ENCODE measurements around the gene PASK.

Gene PASK

GRCh38 chr2:241163601-241164118 lies 14.4 kb upstream of the PASK start:
- Mint-ChIP-seq H3K4me3 (no peak overlapping the region), H3K27me3 (no peaks in the 10 kb centered on the region), H3K9me3 (no peaks in the 10 kb centered on the region), H3K4me1 (ENCODE audit: low read depth in 2 of 2) (no peaks in the 10 kb centered on the region), H3K27ac (no peak overlapping the region), H3K36me3 (ENCODE audit: insufficient read depth) (peaks cover 62% of the 10 kb centered on the region)
- ATAC-seq (replicated peaks) (no peak), DNase-seq (no peak)

DNA sequence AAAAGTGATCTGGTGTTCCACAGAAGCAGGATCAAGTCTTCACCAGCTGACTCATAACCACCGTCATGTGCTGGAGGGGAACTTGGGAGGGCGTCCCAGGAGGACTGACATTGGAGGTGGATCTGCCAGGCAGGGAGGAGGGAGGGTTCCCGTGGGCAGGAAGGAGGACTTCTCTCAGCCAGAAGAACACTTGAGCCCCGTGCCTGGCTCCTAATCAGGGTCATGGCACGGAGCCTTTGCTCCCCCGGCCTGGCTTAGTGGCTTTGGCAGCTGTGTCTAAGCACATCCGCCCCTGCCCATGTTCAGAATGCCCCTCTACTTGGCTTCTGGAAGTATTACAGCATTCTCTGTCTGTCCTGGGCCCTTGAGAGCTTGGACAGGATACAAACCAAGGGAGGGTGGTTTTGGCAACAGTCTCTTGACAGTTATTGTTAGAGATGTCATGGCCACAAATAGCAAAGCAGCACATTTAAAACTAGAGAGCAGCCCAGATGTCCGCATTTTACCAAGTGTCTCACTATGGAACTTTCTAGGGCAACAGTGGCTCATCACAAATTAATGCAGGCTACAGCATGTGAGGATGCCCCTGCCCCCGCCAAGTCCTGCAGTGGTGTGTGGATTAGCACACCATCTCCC lies 12.5 kb upstream of the PASK start:
- Mint-ChIP-seq H3K4me1 (ENCODE audit: low read depth in 2 of 2) (peaks cover 2 to 6% of the 10 kb centered on the region in 2 donors), H3K36me3 (ENCODE audit: insufficient read depth) (peaks cover 51% of the 10 kb centered on the region), H3K27ac (peak overlapping the region in 1 of 2 donors; percentile 35), H3K4me3 (no peak overlapping the region), H3K9me3 (no peaks in the 10 kb centered on the region), H3K27me3 (no peaks in the 10 kb centered on the region)
- ATAC-seq (replicated peaks) (no peak), DNase-seq (no peak)

GRCh38 chr2:241160318-241160717 lies 11.0 kb upstream of the PASK start:
- Mint-ChIP-seq H3K4me1 (ENCODE audit: low read depth in 2 of 2) (peaks cover 2 to 8% of the 10 kb centered on the region in 2 donors), H3K4me3 (no peak overlapping the region), H3K36me3 (ENCODE audit: insufficient read depth) (peaks cover 37% of the 10 kb centered on the region), H3K27me3 (no peaks in the 10 kb centered on the region), H3K27ac (no peak overlapping the region), H3K9me3 (no peaks in the 10 kb centered on the region)
- no peak for ATAC-seq (replicated peaks)
- DNase-seq = no peak

GRCh38 chr2:241159116-241159515 lies 9.8 kb upstream of the PASK start:
- H3K27me3 Mint-ChIP-seq = no peaks in the 10 kb centered on the region
- no peak for DNase-seq
- peaks cover 2 to 8% of the 10 kb centered on the region in 2 donors for H3K4me1 Mint-ChIP-seq (ENCODE audit: low read depth in 2 of 2)
- H3K27ac Mint-ChIP-seq = no peak overlapping the region
- H3K9me3 Mint-ChIP-seq = no peaks in the 10 kb centered on the region
- no peak for ATAC-seq (replicated peaks)
- no peak overlapping the region for H3K4me3 Mint-ChIP-seq
- peaks cover 40% of the 10 kb centered on the region for H3K36me3 Mint-ChIP-seq (ENCODE audit: insufficient read depth)

- no peak for DNase-seq
- no peaks in the 10 kb centered on the region for H3K27me3 Mint-ChIP-seq
Measured at GRCh38 chr2:241158546-241158900, 9.3 kb upstream of the PASK start.

DNA sequence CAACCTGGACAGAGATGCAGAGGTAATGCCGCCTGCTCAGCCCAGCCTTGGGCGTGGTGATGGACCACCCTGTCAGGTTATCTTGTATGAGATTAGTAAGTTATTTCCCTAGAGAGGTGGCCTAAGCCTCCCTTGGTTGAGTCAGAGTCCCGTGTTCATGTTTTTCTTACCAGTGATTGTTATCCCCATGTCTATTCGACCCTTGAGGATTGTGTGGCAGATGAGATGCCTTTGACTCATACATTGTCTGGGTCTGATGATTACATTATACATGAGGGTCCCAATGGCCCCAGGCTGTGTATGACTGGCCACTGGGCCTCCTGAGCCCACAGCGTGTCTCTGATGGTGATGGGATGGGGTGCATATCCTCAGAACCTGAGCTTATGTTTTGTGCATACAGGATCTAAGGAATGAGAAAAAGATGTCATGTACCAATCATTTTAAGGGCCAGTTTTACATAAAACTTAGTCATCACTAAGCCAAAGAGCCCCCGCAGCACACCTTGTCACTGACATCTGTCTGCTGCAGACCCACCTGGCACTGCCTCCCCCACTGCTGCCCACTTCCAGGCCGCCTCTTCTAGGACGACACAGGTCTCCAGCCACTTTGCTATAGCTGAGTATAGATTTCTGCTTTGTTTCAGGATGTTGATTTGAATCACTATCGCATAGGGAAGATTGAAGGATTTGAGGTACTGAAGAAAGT lies 8.7 kb upstream of the PASK start:
- DNase-seq (no peak), ATAC-seq (replicated peaks) (no peak)
- H3K27ac Mint-ChIP-seq = no peak overlapping the region
- no peak overlapping the region for H3K4me3 Mint-ChIP-seq
- H3K9me3 Mint-ChIP-seq = no peaks in the 10 kb centered on the region
- H3K36me3 Mint-ChIP-seq (ENCODE audit: insufficient read depth) = peaks cover 32% of the 10 kb centered on the region
- no peaks in the 10 kb centered on the region for H3K27me3 Mint-ChIP-seq
- H3K4me1 Mint-ChIP-seq (ENCODE audit: low read depth in 2 of 2) = peaks cover 2 to 14% of the 10 kb centered on the region in 2 donors

More at GRCh38 chr2:241158546-241158900, 9.3 kb upstream of the PASK start:
- Mint-ChIP-seq H3K4me1 (ENCODE audit: low read depth in 2 of 2) (peaks cover 2 to 10% of the 10 kb centered on the region in 2 donors), H3K9me3 (no peaks in the 10 kb centered on the region), H3K36me3 (ENCODE audit: insufficient read depth) (peaks cover 38% of the 10 kb centered on the region), H3K4me3 (no peak overlapping the region), H3K27ac (no peak overlapping the region)
- no peak for ATAC-seq (replicated peaks)

DNA sequence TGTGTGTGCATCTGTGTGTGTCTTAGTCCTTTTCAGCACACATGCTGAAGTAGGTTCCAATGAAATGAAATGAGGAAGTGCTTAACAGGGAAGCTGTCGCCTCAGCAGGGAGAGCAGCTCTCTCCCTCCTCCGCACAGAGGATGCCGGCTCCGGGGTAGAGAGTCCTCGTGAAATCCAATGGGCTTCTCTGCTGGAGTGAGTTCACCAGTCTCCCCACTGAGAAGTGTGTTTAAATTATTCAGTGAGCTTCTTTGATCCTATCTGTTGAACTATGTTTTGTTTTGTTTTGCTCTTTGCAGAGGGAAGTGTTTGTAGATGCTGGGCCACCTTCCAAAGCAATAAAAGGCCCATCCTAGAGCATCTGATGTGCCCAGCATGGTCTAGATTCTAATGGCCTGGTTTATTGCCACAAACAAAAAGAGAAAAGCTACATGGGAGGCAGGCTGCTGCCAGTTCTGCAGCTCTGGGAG lies 7.7 kb upstream of the PASK start:
- ATAC-seq (replicated peaks) (no peak), DNase-seq (no peak)
- H3K4me3 Mint-ChIP-seq = no peak overlapping the region
- peaks cover 4 to 19% of the 10 kb centered on the region in 2 donors for H3K4me1 Mint-ChIP-seq (ENCODE audit: low read depth in 2 of 2)
- H3K36me3 Mint-ChIP-seq (ENCODE audit: insufficient read depth) = peaks cover 23% of the 10 kb centered on the region
- H3K27ac Mint-ChIP-seq = no peak overlapping the region
- H3K9me3 Mint-ChIP-seq = no peaks in the 10 kb centered on the region
- H3K27me3 Mint-ChIP-seq = no peaks in the 10 kb centered on the region

- ATAC-seq (replicated peaks) (no peak), DNase-seq (no peak)
- no peak overlapping the region for H3K4me3 Mint-ChIP-seq
- H3K27me3 Mint-ChIP-seq = no peaks in the 10 kb centered on the region
- no peak overlapping the region for H3K27ac Mint-ChIP-seq
- peaks cover 13 to 29% of the 10 kb centered on the region in 2 donors for H3K4me1 Mint-ChIP-seq (ENCODE audit: low read depth in 2 of 2)
- peaks cover 20% of the 10 kb centered on the region for H3K36me3 Mint-ChIP-seq (ENCODE audit: insufficient read depth)
- no peaks in the 10 kb centered on the region for H3K9me3 Mint-ChIP-seq
Measured at GRCh38 chr2:241155936-241156335, 6.7 kb upstream of the PASK start.

DNA sequence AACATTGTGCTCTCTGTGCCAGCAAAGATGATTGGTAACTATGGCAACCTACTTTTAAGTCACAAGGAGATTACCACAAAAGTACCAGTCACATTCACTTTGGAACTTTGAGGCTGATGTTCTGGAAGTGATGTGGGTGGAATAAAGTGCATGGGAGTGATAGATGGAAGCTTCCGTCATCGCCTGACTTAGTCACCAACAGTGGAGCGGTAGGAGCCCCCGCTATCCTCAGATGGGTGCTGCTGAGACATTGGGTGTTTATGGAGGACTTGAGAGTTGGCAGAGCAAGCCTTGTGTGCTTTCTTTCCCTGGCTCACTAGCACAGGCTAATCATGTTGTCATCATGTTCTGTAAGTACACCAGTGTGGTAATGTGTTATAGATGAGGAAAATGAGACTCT lies 5.6 kb upstream of the PASK start:
- no peak for DNase-seq
- H3K9me3 Mint-ChIP-seq = no peaks in the 10 kb centered on the region
- no peak overlapping the region for H3K27ac Mint-ChIP-seq
- peaks cover 25% of the 10 kb centered on the region for H3K36me3 Mint-ChIP-seq (ENCODE audit: insufficient read depth)
- H3K4me1 Mint-ChIP-seq (ENCODE audit: low read depth in 2 of 2) = peaks cover 21 to 38% of the 10 kb centered on the region in 2 donors
- H3K4me3 Mint-ChIP-seq = no peak overlapping the region
- H3K27me3 Mint-ChIP-seq = no peaks in the 10 kb centered on the region
- no peak for ATAC-seq (replicated peaks)

DNA sequence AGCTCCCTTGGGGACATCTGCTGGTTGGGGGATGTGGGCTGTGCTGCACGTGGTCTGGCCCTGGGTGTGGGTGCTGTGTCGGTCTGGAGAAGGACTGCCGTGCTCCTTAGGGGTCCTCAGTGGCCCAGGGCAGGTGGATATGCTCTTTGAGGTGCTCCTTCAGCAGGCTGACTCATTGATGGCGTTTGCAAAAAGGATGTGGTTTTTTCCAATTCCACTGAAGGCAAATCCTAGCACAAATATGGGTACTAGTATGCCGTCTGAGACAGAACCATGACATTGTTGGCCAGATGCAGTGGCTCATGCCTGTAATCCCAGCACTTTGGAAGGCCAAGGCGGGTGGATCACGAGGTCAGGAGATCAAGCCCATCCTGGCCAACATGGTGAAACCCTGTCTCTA lies 4.3 kb upstream of the PASK start:
- no peak overlapping the region for H3K27ac Mint-ChIP-seq
- no peaks in the 10 kb centered on the region for H3K27me3 Mint-ChIP-seq
- ATAC-seq (replicated peaks) (no peak), DNase-seq (no peak)
- H3K9me3 Mint-ChIP-seq = no peaks in the 10 kb centered on the region
- peaks cover 29% of the 10 kb centered on the region for H3K36me3 Mint-ChIP-seq (ENCODE audit: insufficient read depth)
- peaks cover 25 to 40% of the 10 kb centered on the region in 2 donors for H3K4me1 Mint-ChIP-seq (ENCODE audit: low read depth in 2 of 2)
- no peak overlapping the region for H3K4me3 Mint-ChIP-seq

DNA sequence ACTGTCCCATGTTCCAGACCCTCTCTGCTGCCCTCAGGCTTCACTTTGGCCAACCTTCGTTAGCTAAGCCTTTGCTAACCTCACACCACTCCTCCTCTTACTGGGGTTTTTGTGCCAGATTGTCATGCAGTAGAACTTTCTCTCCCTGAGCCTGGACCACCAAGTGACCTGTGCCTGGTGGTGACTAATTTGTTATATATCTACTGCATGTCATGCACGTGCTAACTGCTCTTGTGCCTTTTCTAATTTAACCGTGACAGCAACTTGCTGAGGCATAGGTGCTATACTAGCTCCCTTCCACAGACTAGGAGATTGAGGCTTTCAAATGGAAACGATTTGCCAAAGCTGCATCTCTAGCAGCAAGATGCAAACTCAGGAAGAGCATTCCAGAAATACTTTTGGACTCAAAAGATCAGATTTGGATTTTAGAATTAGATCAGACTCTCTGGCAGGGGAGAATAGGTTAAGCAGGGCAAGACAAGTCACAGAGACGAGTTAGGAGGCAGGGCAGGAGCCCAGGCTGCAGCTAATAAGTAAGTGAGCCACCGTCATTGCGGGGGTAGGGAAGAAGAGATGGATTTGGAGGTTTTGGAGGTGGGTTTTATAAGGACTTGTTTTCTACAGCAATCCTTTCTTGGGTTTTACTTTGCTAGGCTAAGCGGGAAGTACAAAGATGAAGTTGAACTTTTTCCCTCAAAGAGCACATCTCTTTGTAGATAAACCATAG lies 2.8 kb upstream of the PASK start:
- Mint-ChIP-seq H3K9me3 (no peaks in the 10 kb centered on the region), H3K4me1 (ENCODE audit: low read depth in 2 of 2) (peaks cover 32 to 48% of the 10 kb centered on the region in 2 donors), H3K27ac (peak overlapping the region in 1 of 2 donors; percentile 11), H3K4me3 (peak overlapping the region; percentile 95 to 96), H3K36me3 (ENCODE audit: insufficient read depth) (peaks cover 22% of the 10 kb centered on the region), H3K27me3 (no peaks in the 10 kb centered on the region)
- no peak for ATAC-seq (replicated peaks)
- DNase-seq = no peak

- ATAC-seq (replicated peaks) = peak; percentile 0
- H3K27ac Mint-ChIP-seq = peak overlapping the region; percentile 90 to 95
- H3K36me3 Mint-ChIP-seq (ENCODE audit: insufficient read depth) = peaks cover 22% of the 10 kb centered on the region
- no peaks in the 10 kb centered on the region for H3K27me3 Mint-ChIP-seq
- H3K4me1 Mint-ChIP-seq (ENCODE audit: low read depth in 2 of 2) = peaks cover 30 to 42% of the 10 kb centered on the region in 2 donors
- no peak for DNase-seq
- peak overlapping the region; percentile 95 to 96 for H3K4me3 Mint-ChIP-seq
- no peaks in the 10 kb centered on the region for H3K9me3 Mint-ChIP-seq
Measured at GRCh38 chr2:241150660-241151530, 1.6 kb upstream of the PASK start.

Measured in effector memory CD8-positive, alpha-beta T cell (primary cell).